Vagina (tissue), 2 donors: ENCODE data around the gene HOXB2.

Experiments
- POLR2A ChIP-seq, 2 donors: fragments of 450-650 bp; IDR thresholded peaks; one replicate each; pipeline ENCODE4 v1.6.1; 2017; ENCODE audit warnings: antibody characterized with exemption in 2 of 2, mild to moderate bottlenecking in 2 of 2, moderate library complexity in 2 of 2
- POLR2AphosphoS5 ChIP-seq, 2 donors: sonication (generic); formaldehyde crosslinking; IDR thresholded peaks; one replicate each; pipeline ENCODE4 v1.9.0; 2017; ENCODE audit warnings: antibody characterized with exemption in 2 of 2, mild to moderate bottlenecking in 2 of 2, low read depth in 1 of 2; ENCODE audit not compliant: insufficient read depth in 1 of 2
- TF ChIP-seq, protein P1 (sequence below), 3 experiments: fragments of 450-650 bp in 2 of 3; fragments of 200-600 bp in 1 of 3; sonication (generic) in 1 of 3; IDR thresholded peaks; one replicate each; pipeline ENCODE4 v1.5.1; 2017 to 2019; ENCODE audit warnings: antibody characterized with exemption in 3 of 3, mild to moderate bottlenecking in 2 of 3, moderate library complexity in 2 of 3

DNA sequence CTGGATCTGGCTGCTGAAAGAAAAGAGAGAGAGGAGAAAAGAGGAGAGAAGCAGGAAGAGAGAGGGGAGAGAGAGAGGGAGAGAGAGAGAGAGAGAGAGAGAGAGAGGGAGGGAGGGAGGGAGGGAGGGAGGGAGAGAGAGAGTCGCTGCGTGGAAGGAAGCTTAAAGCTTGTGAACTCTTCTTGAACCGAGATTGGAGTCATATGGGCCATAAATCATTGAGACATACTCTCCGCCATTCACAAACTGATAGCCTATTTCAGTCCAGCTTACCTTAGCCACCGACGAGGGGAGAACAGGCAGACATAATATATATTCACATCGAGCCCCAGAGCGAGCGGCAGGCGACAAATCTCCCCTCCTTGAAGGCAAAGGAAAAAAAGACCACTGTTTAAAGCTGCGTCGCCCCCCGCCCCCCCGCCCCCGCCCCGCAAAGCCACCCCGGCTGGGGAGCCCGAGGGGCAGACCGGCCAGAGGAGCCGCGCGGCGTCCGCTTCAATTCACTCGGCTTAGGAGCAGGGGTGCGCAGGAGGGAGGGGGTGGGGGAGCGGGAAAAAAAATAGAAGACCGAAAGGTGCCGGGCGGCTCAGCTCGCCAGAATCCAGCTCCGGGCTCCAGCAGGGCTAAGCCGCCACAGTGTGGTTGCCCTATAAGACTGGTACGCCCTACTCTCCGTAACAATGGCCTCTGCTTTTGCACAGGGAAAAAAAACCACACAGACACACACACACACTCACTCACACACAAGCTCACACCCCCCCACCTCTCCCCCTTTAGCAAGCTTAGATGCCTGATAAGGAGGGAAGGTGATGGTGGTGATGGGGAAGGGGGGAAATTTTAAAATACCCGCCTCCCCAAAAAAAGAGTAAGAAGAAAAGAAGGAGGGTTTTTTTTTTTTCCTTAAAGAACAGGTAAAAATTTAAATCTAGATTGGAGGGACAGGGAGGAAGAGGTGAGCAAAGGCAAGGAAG is 10.6 kb upstream of the HOXB2 start:
- TF ChIP-seq POLR2A (IDR thresholded peaks at IDR 0.05): no peak
- TF ChIP-seq, protein P1, sequence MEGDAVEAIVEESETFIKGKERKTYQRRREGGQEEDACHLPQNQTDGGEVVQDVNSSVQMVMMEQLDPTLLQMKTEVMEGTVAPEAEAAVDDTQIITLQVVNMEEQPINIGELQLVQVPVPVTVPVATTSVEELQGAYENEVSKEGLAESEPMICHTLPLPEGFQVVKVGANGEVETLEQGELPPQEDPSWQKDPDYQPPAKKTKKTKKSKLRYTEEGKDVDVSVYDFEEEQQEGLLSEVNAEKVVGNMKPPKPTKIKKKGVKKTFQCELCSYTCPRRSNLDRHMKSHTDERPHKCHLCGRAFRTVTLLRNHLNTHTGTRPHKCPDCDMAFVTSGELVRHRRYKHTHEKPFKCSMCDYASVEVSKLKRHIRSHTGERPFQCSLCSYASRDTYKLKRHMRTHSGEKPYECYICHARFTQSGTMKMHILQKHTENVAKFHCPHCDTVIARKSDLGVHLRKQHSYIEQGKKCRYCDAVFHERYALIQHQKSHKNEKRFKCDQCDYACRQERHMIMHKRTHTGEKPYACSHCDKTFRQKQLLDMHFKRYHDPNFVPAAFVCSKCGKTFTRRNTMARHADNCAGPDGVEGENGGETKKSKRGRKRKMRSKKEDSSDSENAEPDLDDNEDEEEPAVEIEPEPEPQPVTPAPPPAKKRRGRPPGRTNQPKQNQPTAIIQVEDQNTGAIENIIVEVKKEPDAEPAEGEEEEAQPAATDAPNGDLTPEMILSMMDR (IDR thresholded peaks at IDR 0.05): no peak
- no peak for TF ChIP-seq POLR2AphosphoS5 (IDR thresholded peaks at IDR 0.05; ENCODE audit: insufficient read depth in 1 of 2, low read depth in 1 of 2)
